ENCODE results near the gene ABCF1. TPM values are rescaled to one million over a fixed set of nuclear protein-coding genes. Genes with fewer than 3 reads are reported as not detected.
A peak's percentile ranks its signal among the peaks of the same experiment; 100 is the strongest.

ABCF1 gene
- total and polyA plus RNA-seq, 9 of the 15 experiments (the other 6 are each of a cell fraction or from before 2014, with no cell fraction given), result 41.6 to 193 (median 102) TPM

DNA sequence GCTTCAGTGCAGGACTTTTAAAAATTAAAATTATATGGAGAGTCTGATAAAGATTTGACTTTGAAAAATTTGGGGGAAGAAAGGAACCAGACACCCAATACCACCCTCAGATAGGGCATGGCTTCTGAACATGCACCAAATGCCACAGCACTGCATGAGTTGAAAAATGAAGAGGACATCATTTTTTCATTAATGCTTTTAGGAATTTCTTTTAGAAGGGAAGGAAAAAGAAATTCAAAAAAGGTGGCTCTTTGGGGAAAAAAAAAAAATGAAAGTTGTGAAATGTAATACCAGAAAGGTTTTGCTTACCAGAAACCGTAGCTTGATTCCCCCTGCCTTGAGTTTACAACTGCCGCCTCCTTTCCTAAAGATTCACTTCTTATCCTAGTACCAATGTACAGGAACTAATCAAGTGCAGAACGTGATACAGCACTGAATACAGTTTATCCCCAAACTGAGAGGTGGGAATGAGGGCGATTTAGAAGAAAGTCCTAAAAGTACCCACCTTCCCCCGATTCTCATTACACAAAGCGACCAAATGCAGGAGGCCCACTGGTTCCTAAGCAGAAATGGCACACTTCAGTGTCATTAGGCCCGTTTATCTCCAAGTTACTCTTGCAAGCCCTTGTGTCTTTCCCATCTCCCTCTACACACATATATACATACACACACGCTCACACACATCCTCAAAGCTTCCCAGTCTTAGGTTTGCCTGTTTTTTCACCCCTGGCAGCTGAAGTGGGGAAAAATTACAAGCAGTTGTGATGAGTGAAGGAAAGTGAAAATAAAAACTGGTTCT is 43.0 kb downstream of the ABCF1 start (continued):
- TF ChIP-seq DEAF1 (CRISPR knock-in tag; IDR thresholded peaks at IDR 0.05), result 0 out of 2 replicates have a peak, but pooled peaks have one; percentile 8
- TF ChIP-seq BCL6 (CRISPR knock-in tag; IDR thresholded peaks at IDR 0.05), result no peak
- TF ChIP-seq, protein P1, sequence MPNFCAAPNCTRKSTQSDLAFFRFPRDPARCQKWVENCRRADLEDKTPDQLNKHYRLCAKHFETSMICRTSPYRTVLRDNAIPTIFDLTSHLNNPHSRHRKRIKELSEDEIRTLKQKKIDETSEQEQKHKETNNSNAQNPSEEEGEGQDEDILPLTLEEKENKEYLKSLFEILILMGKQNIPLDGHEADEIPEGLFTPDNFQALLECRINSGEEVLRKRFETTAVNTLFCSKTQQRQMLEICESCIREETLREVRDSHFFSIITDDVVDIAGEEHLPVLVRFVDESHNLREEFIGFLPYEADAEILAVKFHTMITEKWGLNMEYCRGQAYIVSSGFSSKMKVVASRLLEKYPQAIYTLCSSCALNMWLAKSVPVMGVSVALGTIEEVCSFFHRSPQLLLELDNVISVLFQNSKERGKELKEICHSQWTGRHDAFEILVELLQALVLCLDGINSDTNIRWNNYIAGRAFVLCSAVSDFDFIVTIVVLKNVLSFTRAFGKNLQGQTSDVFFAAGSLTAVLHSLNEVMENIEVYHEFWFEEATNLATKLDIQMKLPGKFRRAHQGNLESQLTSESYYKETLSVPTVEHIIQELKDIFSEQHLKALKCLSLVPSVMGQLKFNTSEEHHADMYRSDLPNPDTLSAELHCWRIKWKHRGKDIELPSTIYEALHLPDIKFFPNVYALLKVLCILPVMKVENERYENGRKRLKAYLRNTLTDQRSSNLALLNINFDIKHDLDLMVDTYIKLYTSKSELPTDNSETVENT (CRISPR knock-in tag; IDR thresholded peaks at IDR 0.05), result no peak
- no peak for TF ChIP-seq ID3 (CRISPR knock-in tag; IDR thresholded peaks at IDR 0.05)
- TF ChIP-seq ID3 (tag; IDR thresholded peaks at IDR 0.05), result no peak
- TF ChIP-seq, protein P2, sequence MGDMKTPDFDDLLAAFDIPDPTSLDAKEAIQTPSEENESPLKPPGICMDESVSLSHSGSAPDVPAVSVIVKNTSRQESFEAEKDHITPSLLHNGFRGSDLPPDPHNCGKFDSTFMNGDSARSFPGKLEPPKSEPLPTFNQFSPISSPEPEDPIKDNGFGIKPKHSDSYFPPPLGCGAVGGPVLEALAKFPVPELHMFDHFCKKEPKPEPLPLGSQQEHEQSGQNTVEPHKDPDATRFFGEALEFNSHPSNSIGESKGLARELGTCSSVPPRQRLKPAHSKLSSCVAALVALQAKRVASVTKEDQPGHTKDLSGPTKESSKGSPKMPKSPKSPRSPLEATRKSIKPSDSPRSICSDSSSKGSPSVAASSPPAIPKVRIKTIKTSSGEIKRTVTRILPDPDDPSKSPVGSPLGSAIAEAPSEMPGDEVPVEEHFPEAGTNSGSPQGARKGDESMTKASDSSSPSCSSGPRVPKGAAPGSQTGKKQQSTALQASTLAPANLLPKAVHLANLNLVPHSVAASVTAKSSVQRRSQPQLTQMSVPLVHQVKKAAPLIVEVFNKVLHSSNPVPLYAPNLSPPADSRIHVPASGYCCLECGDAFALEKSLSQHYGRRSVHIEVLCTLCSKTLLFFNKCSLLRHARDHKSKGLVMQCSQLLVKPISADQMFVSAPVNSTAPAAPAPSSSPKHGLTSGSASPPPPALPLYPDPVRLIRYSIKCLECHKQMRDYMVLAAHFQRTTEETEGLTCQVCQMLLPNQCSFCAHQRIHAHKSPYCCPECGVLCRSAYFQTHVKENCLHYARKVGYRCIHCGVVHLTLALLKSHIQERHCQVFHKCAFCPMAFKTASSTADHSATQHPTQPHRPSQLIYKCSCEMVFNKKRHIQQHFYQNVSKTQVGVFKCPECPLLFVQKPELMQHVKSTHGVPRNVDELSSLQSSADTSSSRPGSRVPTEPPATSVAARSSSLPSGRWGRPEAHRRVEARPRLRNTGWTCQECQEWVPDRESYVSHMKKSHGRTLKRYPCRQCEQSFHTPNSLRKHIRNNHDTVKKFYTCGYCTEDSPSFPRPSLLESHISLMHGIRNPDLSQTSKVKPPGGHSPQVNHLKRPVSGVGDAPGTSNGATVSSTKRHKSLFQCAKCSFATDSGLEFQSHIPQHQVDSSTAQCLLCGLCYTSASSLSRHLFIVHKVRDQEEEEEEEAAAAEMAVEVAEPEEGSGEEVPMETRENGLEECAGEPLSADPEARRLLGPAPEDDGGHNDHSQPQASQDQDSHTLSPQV (IDR thresholded peaks at IDR 0.05), result 0 out of 2 replicates have a peak, but pooled peaks have one; percentile 48
- TF ChIP-seq SPI1 (IDR thresholded peaks at IDR 0.05; ENCODE audit: borderline replicate concordance, low read depth, low read length), result no peak
- no peak for TF ChIP-seq ZNF121 (CRISPR knock-in tag; conservative IDR thresholded peaks at IDR 0.05)
- TF ChIP-seq DMBX1 (CRISPR knock-in tag; IDR thresholded peaks at IDR 0.05; ENCODE audit: borderline replicate concordance), result 0 out of 2 replicates have a peak, but pooled peaks have one; percentile 1
- no peak for TF ChIP-seq KLF1 (tag; IDR thresholded peaks at IDR 0.05)
- TF ChIP-seq ARNT (IDR thresholded peaks at IDR 0.05), result no peak; a peak in 2 of 4 replicates
- peak; percentile 66; the same call in 1 of the 2 replicates for TF ChIP-seq ZNF224 (CRISPR knock-in tag; IDR thresholded peaks at IDR 0.05)
- no peak for TF ChIP-seq GTF2E2 (tag; IDR thresholded peaks at IDR 0.05)
- TF ChIP-seq SMARCC2 (IDR thresholded peaks at IDR 0.05; ENCODE audit: low read depth), result no peak
- no peak for TF ChIP-seq SOX6 (IDR thresholded peaks at IDR 0.05)
- TF ChIP-seq HDAC8 (tag; IDR thresholded peaks at IDR 0.05), result no peak
- peak; percentile 47 for TF ChIP-seq SP1 (CRISPR knock-in tag; IDR thresholded peaks at IDR 0.05)
- TF ChIP-seq HNRNPUL1 (IDR thresholded peaks at IDR 0.05; ENCODE audit: low read length), result peak; percentile 45; the same call in 1 of the 2 replicates
- TF ChIP-seq LCOR (CRISPR knock-in tag; IDR thresholded peaks at IDR 0.05), result no peak
- TF ChIP-seq MAFF (IDR thresholded peaks at IDR 0.05; ENCODE audit: low read length), result no peak
- no peak for TF ChIP-seq ZNF184 (CRISPR knock-in tag; IDR thresholded peaks at IDR 0.05)

All from K562 (cell line).